ENCODE data around the gene GAS7. TPM values are rescaled to one million over a fixed set of nuclear protein-coding genes. Genes with fewer than 3 reads are reported as not detected.

The GAS7 gene
- total RNA-seq, 1 experiment from 2014 or later, result 6.0 TPM

DNA sequence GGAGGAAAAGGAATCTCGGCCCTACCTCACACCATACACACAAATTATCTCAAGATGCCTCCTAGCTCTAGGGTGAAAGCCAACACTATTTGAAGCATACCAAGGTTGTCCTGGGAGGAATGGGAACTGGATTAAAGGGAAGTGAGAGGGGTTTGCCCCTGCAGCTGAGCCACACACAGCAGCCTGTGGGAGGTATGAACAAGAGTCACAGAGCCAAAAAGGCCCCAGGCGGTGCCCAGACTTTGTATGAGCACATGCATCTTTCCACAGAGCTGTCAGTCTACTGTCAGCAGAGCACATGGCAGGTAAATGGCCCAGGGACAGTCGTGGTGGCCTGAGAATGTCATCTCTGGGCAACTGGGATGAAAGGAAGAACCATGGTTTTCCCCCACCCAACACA, 262.3 kb downstream of the GAS7 start:
- no peak overlapping the region for H3T11ph ChIP-seq (ENCODE audit: low read length)
- H4K91ac ChIP-seq (ENCODE audit: insufficient read length, low read depth, low read length), result no peak overlapping the region
- Mint-ChIP-seq H3K4me3 (no peak overlapping the region), H3K27ac (no peak overlapping the region), H3K27me3 (ENCODE audit: low read depth) (no peaks in the 10 kb centered on the region; the same call in 1 of the 2 replicates), H3K9me3 (peaks cover 2 to 4% of the 10 kb centered on the region in 2 experiments; a peak in 3 of 5 replicates), H3K36me3 (ENCODE audit: insufficient read depth in 1 of 3, low read depth in 3 of 3) (peaks cover 0 to 9% (median 0%) of the 10 kb centered on the region in 3 experiments; a peak in 2 of 7 replicates), H3K4me1 (peaks cover 11 to 15% of the 10 kb centered on the region in 2 experiments)
- H3K4ac ChIP-seq (ENCODE audit: low read depth, low read length), result no peak overlapping the region
- no peaks in the 10 kb centered on the region for H3K79me2 ChIP-seq (ENCODE audit: insufficient read depth, low read length)
- H3K23ac ChIP-seq (ENCODE audit: insufficient read length, low read depth, low read length), result no peak overlapping the region
- TF ChIP-seq, protein P1, sequence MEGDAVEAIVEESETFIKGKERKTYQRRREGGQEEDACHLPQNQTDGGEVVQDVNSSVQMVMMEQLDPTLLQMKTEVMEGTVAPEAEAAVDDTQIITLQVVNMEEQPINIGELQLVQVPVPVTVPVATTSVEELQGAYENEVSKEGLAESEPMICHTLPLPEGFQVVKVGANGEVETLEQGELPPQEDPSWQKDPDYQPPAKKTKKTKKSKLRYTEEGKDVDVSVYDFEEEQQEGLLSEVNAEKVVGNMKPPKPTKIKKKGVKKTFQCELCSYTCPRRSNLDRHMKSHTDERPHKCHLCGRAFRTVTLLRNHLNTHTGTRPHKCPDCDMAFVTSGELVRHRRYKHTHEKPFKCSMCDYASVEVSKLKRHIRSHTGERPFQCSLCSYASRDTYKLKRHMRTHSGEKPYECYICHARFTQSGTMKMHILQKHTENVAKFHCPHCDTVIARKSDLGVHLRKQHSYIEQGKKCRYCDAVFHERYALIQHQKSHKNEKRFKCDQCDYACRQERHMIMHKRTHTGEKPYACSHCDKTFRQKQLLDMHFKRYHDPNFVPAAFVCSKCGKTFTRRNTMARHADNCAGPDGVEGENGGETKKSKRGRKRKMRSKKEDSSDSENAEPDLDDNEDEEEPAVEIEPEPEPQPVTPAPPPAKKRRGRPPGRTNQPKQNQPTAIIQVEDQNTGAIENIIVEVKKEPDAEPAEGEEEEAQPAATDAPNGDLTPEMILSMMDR (conservative IDR thresholded peaks at IDR 0.05), result no peak
- no peaks in the 10 kb centered on the region for H3K9me3 ChIP-seq (ENCODE audit: control insufficient read depth, low read depth, low read length)
- H2BK5ac ChIP-seq (ENCODE audit: insufficient read length, low read length), result no peak overlapping the region
- no peak overlapping the region for H2BK12ac ChIP-seq (ENCODE audit: insufficient read length, low read depth, low read length)
- H3K27me3 ChIP-seq (ENCODE audit: insufficient read depth, low read length), result no peaks in the 10 kb centered on the region
- H2AFZ ChIP-seq (ENCODE audit: low read length), result no peak overlapping the region
- no peak overlapping the region for H3K9ac ChIP-seq (ENCODE audit: extremely low read depth, insufficient read length, low read length)
- WGBS (ENCODE audit: extremely low coverage, insufficient read length, low lambda C conversion rate), result no CpG with 5 or more reads among the region's 3 CpGs
- no peak overlapping the region for H2AK5ac ChIP-seq (ENCODE audit: insufficient read length, low read length)
- no peak overlapping the region for H2BK120ac ChIP-seq (ENCODE audit: low read depth, low read length, poor library complexity, severe bottlenecking)
- no peak overlapping the region for H2BK20ac ChIP-seq (ENCODE audit: low read depth, low read length, poor library complexity, severe bottlenecking)
- no peaks in the 10 kb centered on the region for H3K79me1 ChIP-seq (ENCODE audit: insufficient read depth, low read depth, low read length, poor library complexity, severe bottlenecking)
- H3K27ac ChIP-seq (ENCODE audit: insufficient read length, low read depth, low read length), result no peak overlapping the region
- H4K8ac ChIP-seq (replicated peaks; ENCODE audit: insufficient read length, low read depth, low read length), result no peak overlapping the region
- H3K4me1 ChIP-seq (ENCODE audit: insufficient read depth, low read length), result no peaks in the 10 kb centered on the region
- no peaks in the 10 kb centered on the region for H3K23me2 ChIP-seq (ENCODE audit: insufficient read length, low read depth, low read length, poor library complexity, severe bottlenecking)
- H4K20me1 ChIP-seq (ENCODE audit: control insufficient read depth, insufficient read depth, insufficient read length), result no peaks in the 10 kb centered on the region
- H3K18ac ChIP-seq (ENCODE audit: insufficient read length, low read depth, low read length), result no peak overlapping the region
- H4K5ac ChIP-seq (ENCODE audit: insufficient read length, low read depth, low read length), result no peak overlapping the region
- no peak overlapping the region for H3K14ac ChIP-seq (ENCODE audit: insufficient read depth, low read length)
- no peak overlapping the region for H3K56ac ChIP-seq (ENCODE audit: insufficient read length, low read depth, low read length)
- no peak overlapping the region for H3K4me2 ChIP-seq (ENCODE audit: insufficient read depth, insufficient read length, low read length)
- no peak overlapping the region for H2BK15ac ChIP-seq (ENCODE audit: low read depth, low read length)
- no peak for DNase-seq
